Measurements from ENCODE around the gene ZNF503. TPM values are rescaled to one million over a fixed set of nuclear protein-coding genes. Genes with fewer than 3 reads are reported as not detected.

ZNF503 gene, protein sequence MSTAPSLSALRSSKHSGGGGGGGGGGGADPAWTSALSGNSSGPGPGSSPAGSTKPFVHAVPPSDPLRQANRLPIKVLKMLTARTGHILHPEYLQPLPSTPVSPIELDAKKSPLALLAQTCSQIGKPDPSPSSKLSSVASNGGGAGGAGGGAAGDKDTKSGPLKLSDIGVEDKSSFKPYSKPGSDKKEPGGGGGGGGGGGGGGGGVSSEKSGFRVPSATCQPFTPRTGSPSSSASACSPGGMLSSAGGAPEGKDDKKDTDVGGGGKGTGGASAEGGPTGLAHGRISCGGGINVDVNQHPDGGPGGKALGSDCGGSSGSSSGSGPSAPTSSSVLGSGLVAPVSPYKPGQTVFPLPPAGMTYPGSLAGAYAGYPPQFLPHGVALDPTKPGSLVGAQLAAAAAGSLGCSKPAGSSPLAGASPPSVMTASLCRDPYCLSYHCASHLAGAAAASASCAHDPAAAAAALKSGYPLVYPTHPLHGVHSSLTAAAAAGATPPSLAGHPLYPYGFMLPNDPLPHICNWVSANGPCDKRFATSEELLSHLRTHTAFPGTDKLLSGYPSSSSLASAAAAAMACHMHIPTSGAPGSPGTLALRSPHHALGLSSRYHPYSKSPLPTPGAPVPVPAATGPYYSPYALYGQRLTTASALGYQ
- total RNA-seq, result 15.7 and 17.6 TPM in 2 replicates

DNA sequence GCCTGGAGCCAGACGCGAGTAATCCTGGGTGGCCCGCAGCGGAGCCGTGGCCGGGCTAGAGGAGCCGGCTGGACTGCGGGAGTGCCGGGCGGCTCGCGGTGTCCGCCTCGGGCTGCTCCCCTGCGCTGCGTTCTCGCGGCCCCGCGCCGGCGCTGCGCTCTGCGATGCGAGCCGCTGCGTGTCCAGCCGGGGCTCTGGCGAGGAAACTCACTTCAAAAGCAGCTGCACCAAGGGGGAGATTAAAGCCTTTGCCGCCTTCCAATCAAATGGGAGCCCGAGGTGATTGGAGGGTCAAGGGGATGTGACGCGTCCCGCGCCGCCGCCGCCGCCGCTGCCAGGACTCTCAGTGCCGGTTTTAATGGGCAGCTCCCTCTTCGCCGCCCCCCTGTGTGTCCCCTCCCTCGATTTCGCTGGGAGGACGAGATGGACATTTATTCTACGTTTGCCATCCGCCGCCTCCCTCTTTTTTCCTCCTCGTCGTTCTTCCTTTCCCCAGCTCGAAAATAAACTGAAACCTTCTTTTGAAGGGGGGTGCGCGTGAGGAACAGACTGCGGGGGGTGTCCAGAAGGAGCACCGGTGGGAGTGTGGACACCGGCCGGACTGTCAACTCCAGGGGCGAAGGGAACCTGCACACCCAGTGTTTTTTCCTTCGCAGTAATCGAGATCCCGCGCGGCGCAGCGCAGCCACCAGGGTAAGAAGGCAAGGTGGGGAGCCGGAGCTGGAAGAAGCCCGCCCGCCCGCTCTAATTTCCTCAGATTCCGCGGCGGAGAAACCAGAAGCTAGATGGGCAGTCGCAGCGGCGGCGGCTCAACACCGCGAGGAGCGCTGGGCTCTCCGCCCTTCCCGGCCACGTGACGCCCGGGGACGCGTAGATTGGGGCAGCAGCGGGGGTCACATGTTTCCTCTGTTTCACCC lies at the start of gene ZNF503:
Gene ZNF503 (minus strand): TSS at position 196 of the 917 bp plus-strand sequence. CDS start 345 bp downstream, outside the sequence.

GRCh38 chr10:75431180-75432111 lies 29.9 kb upstream of the ZNF503 start, which contains the start of gene LRMDA:
Gene LRMDA, plus strand, starts transcription at chr10:75431624.

Other genes starting within 250 kb of the ZNF503 start
- 207 and 220 TPM in 2 replicates for gene VDAC2, start 191.0 kb downstream of the ZNF503 start, total RNA-seq
- 57.9 and 76.6 TPM in 2 replicates for gene COMTD1, start 165.8 kb downstream of the ZNF503 start, total RNA-seq
- 0.11 and 0.39 TPM in 2 replicates for gene LRMDA, start 29.9 kb upstream of the ZNF503 start, total RNA-seq